IPS-20b (cell line): ENCODE data around the gene RAD51B.
"Not testable (repeated sequence)": the region's sequence is repeated elsewhere in the genome, so short reads cannot be mapped to it uniquely, and the experiment has no call there.

Experiments
- H3K27ac ChIP-seq: one replicate; pipeline ENCODE4 v1.5.1; 2013; ENCODE audit warnings: low read length
- H3K27me3 ChIP-seq: 2 replicates; pipeline ENCODE4 v1.6.1; 2013; ENCODE audit warnings: mild to moderate bottlenecking, low read length, inconsistent platforms; ENCODE audit not compliant: insufficient read depth
- H3K36me3 ChIP-seq: 2 replicates; pipeline ENCODE4 v1.6.1; 2013; ENCODE audit warnings: low read depth, mild to moderate bottlenecking, inconsistent platforms, low read length, moderate library complexity; ENCODE audit not compliant: insufficient read depth
- H3K4me1 ChIP-seq: 2 replicates; pipeline ENCODE4 v1.6.1; 2013; ENCODE audit warnings: mild to moderate bottlenecking, control low read depth, inconsistent platforms, low read length, moderate library complexity; ENCODE audit not compliant: insufficient read depth
- H3K4me3 ChIP-seq: 2 replicates; pipeline ENCODE4 v1.5.1; 2013; ENCODE audit warnings: mild to moderate bottlenecking, low read length, inconsistent platforms
- H3K9ac ChIP-seq: 2 replicates; pipeline ENCODE4 v1.6.1; 2013; ENCODE audit warnings: low read depth, mild to moderate bottlenecking, inconsistent platforms, low read length, moderate library complexity
- H3K9me3 ChIP-seq: 2 replicates; pipeline ENCODE4 v1.6.1; 2013; ENCODE audit warnings: mild to moderate bottlenecking, low read depth, low read length, inconsistent platforms; ENCODE audit not compliant: insufficient read depth

RAD51B gene

DNA sequence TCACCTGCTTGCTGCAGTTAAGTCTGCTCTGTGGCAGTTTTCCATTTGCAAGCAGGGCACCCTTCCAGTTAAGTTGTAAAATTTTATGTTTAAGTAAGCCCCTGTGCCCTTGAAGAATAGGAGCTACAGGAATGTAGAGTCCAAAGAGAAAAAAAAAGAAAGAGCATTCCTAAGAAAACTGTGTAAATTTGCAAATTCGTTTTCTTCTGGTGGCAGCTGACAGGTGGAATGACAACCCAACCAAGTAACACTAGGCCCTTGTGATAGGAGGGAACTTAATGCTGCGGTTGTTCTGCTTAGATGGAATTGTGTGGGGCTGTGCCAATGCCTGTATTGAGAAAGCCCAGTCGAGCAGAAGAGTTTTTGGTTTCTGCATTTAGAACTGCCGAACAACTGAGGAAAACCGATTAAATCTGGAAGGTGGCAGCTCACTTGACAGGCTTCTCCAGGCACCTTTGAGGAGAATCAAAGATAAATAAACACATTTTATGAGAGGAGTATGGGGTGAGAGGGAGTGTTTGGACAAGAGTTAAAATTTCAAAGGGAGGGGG, 280.0 kb downstream of the RAD51B start:
- Histone ChIP-seq H3K27me3 (no peaks in the 10 kb centered on the region), H3K4me1 (peaks cover 3% of the 10 kb centered on the region), H3K9me3 (peaks cover 35% of the 10 kb centered on the region), H3K9ac (no peak overlapping the region), H3K4me3 (no peak overlapping the region), H3K27ac (no peak overlapping the region), H3K36me3 (0 out of 2 replicates have a peak, but pooled peaks cover 5% of the 10 kb centered on the region)

DNA sequence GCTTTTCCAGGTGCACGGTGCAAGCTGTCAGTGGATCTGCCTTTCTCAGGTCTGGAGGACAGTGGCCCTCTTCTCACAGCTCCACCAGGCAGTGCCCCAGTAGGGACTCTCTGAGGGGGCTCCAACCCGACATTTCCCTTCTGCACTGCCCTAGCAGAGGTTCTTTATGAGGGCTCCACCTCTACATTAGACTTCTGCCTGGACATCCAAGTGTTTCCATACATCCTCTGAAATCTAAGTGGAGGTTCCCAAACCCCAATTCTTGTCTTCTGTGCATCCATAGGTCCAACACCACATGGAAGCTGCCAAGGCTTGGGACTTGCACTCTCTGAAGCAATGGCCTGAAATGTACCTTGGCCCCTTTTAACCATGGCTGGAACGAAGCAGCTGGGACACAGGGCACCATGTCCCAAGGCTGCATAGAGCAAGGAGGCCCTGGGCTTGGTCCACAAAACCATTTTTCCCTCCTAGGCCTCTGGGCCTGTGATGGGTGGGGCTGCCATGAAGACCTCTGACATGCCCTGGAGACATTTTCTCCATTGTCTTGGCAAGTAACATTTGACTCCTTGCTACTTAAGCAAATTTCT, 282.2 kb downstream of the RAD51B start:
- H3K9ac ChIP-seq, H3K36me3 ChIP-seq, H3K27me3 ChIP-seq, H3K4me3 ChIP-seq, H3K27ac ChIP-seq: not testable (repeated sequence)
- peaks cover 35% of the 10 kb centered on the region for H3K9me3 ChIP-seq
- peaks cover 12% of the 10 kb centered on the region for H3K4me1 ChIP-seq

- H3K4me3 ChIP-seq: no peak overlapping the region
Measured at GRCh38 chr14:68103853-68104252, 284.3 kb downstream of the RAD51B start.

GRCh38 chr14:68104518-68104917, 284.9 kb downstream of the RAD51B start:
- Histone ChIP-seq H3K27ac (no peak overlapping the region), H3K4me1 (peaks cover 12% of the 10 kb centered on the region), H3K36me3 (0 out of 2 replicates have a peak, but pooled peaks cover 5% of the 10 kb centered on the region)

More at GRCh38 chr14:68103853-68104252, 284.3 kb downstream of the RAD51B start:
- peaks cover 35% of the 10 kb centered on the region for H3K9me3 ChIP-seq
- H3K9ac ChIP-seq: no peak overlapping the region
- no peak overlapping the region for H3K27ac ChIP-seq
- H3K4me1 ChIP-seq: peaks cover 12% of the 10 kb centered on the region
- 0 out of 2 replicates have a peak, but pooled peaks cover 5% of the 10 kb centered on the region for H3K36me3 ChIP-seq
- H3K27me3 ChIP-seq: no peaks in the 10 kb centered on the region

DNA sequence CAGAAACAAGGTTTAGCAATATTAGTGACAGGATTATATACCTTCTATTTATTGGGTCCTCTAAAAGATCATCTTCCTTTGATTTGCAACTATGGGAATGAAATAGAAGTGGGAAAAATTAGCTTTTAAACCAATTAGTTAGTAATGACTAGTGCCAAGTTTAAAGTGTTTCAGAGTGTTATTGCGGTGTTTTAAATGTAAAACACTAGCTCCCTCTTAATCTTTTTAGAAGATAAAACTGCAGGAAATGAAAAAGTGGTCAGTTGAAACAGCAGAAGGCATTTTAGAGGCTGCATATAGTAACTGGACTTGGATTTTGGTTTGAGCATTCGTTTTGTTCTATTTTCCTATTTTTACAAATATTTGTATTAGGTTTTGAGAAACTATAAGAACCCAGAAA, 286.2 kb downstream of the RAD51B start:
- Histone ChIP-seq H3K36me3 (0 out of 2 replicates have a peak, but pooled peaks cover 5% of the 10 kb centered on the region), H3K4me3 (no peak overlapping the region), H3K27ac (no peak overlapping the region), H3K9ac (no peak overlapping the region), H3K4me1 (peaks cover 12% of the 10 kb centered on the region), H3K9me3 (peaks cover 22% of the 10 kb centered on the region), H3K27me3 (no peaks in the 10 kb centered on the region)

More at GRCh38 chr14:68104518-68104917, 284.9 kb downstream of the RAD51B start:
- H3K9ac ChIP-seq: no peak overlapping the region
- H3K27me3 ChIP-seq: no peaks in the 10 kb centered on the region
- peaks cover 34% of the 10 kb centered on the region for H3K9me3 ChIP-seq
- H3K4me3 ChIP-seq: no peak overlapping the region

DNA sequence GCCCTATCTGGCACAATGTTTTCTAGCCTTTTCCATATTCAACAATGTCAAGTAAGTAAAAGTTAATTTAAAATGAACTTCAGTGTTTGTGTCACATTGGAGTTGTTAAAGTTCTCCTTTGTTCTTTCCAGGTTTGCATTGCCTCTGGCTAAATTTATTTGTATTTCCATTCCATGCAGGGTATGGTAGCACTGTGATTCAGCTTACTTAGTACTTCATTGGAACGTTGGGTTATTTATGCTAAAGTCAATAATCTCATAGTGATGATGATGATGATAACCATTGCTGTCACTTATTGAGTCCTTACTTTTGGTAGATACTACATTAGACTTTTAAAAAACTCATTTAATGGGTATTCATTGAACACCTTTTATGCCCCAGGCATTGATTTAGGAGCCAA, 286.9 kb downstream of the RAD51B start:
- Histone ChIP-seq H3K4me1 (peaks cover 12% of the 10 kb centered on the region), H3K9ac (no peak overlapping the region), H3K9me3 (peaks cover 15% of the 10 kb centered on the region)

DNA sequence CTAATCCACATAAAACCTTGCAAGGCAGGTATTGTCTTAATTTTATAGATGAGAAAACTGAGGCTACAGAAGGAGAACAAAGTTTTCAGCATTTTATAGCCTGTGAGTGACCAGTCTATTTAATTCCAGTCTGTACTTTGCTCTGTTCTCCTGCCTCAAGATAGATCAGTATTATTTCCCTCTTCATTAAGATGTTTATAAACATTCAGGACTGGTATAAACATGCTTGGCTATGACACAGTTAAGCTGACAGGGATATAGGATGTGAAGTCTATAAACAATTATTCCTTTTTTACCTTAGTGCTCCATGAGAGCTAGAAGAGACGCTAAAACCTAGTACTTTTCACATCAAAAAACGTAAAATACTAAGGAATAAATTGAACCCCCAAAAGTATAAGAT, 287.3 kb downstream of the RAD51B start:
- Histone ChIP-seq H3K27me3 (no peaks in the 10 kb centered on the region), H3K27ac (no peak overlapping the region), H3K4me3 (no peak overlapping the region), H3K36me3 (no peaks in the 10 kb centered on the region), H3K9ac (no peak overlapping the region), H3K4me1 (peaks cover 12% of the 10 kb centered on the region), H3K9me3 (peaks cover 11% of the 10 kb centered on the region)

More for the DNA sequence above, 286.9 kb downstream of the RAD51B start:
- H3K27ac ChIP-seq: no peak overlapping the region
- no peak overlapping the region for H3K4me3 ChIP-seq
- no peaks in the 10 kb centered on the region for H3K36me3 ChIP-seq
- no peaks in the 10 kb centered on the region for H3K27me3 ChIP-seq

DNA sequence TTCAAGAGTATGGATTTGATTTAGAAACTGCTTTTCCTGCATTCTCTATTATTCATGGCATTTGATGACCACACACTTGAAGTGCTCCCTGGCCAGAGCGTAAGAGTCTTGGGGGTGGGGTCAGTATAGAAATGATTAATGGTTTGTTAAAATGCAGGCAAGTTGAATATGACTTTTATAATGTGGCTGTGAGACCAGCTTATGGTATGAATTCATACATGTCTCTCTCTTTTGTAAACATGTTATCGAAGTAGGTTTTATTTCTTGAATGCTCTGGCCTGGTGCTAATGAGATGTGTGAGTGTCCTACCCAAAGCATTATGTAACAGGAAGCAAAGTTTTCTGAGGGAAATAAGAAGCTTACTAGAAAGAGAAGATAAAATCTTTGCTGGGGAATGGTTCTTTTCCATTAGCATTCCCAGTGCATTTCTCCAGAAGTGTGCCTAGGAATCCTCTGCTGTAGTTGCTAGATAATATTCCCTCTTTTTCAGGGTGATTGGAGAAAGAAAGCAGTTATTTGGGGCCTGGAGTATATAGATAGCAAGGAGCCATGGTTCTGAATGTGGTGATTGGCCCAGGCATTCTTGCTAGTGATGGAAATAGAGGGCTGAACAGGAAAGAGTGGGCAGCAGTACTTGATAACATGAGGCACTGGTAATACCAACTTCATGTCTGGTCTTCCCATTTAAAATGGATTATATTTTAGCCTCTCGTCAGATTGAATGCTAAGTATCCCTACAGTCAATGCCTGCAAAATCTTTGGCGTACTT, 289.7 kb downstream of the RAD51B start:
- no peak overlapping the region for H3K27ac ChIP-seq
- H3K9me3 ChIP-seq: no peaks in the 10 kb centered on the region
- H3K36me3 ChIP-seq: no peaks in the 10 kb centered on the region
- H3K4me3 ChIP-seq: no peak overlapping the region
- no peaks in the 10 kb centered on the region for H3K27me3 ChIP-seq
- H3K9ac ChIP-seq: no peak overlapping the region
- H3K4me1 ChIP-seq: peaks cover 11% of the 10 kb centered on the region

DNA sequence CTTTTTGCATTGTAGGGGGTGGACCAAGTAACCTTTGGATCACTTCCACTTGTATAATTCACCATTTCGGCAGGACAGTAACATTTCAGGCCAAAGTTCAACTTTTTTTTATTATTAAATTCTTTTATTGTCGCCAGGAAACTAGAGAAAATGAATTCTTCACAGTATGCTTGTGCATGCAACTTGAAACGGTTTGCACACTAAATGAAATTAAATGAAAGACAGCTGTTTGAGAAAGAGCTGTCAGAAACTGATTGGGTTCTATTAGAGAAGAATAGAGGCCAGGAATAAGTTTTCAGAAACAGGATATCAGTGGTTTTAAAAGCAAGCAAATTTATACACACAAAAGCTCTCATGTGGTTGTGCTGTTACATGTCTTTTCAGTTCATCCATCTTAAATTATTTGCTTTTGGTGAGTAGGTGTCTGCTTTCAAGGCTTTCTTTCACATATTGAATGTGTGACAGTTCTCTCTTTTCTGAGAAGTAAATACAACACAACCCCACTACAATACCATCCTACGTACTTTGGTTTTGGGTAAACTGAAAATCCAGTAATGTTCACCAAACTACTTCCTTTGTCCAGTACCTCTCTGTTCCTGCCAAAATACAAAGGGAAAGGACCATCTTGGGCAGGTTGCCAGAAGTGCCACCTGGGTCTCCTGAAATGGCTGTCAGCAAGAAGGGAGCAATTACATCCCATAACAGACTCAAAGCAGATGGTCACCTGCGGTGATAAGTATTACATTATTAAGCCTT, 291.7 kb downstream of the RAD51B start:
- Histone ChIP-seq H3K9ac (no peak overlapping the region), H3K36me3 (no peaks in the 10 kb centered on the region), H3K4me1 (0 out of 2 replicates have a peak, but pooled peaks cover 4% of the 10 kb centered on the region), H3K27ac (no peak overlapping the region), H3K9me3 (no peaks in the 10 kb centered on the region), H3K4me3 (no peak overlapping the region), H3K27me3 (no peaks in the 10 kb centered on the region)

DNA sequence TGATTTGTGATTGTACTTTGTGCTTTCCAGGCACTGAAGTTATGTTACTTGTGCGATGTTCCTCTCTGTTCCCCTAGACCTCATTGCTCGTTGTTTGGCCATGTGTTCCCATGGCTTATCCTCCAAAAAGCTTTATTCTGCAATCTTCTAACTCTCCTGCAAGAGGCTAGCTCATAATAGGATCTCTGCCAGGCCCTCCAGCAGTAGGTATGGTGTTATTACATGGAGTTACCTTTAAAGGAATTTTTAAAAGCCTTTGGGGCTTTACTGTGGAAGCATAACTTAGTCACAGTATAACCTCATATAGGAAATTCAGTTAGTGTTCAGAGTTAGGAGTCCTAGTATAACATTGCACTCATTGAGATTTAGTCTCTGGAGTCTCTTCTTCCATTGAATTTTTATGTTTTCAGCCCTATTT, 292.3 kb downstream of the RAD51B start:
- no peaks in the 10 kb centered on the region for H3K9me3 ChIP-seq
- no peak overlapping the region for H3K27ac ChIP-seq
- no peak overlapping the region for H3K4me3 ChIP-seq
- H3K27me3 ChIP-seq: no peaks in the 10 kb centered on the region
- no peaks in the 10 kb centered on the region for H3K36me3 ChIP-seq
- H3K9ac ChIP-seq: no peak overlapping the region
- H3K4me1 ChIP-seq: no peaks in the 10 kb centered on the region

DNA sequence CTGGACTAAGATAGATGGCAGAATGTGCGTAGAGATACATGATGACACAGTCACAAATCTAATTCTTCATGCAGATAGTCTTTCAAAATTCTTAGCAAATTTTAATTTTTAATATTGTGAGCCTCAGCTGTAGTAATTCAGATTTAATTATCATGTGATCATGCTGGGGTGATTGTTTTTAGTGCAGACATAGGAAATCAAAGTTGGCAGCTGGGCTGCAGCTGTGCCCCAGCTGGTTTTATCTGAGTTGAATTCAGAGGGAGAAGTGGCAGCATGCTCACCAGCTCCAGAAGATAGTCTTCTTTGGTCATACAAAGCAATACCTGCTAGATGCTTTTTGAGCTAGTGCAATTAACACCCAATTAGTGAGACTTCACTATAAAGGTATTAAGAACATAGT, 292.9 kb downstream of the RAD51B start:
- Histone ChIP-seq H3K4me3 (no peak overlapping the region), H3K9me3 (no peaks in the 10 kb centered on the region), H3K27ac (no peak overlapping the region), H3K27me3 (no peaks in the 10 kb centered on the region), H3K9ac (no peak overlapping the region), H3K36me3 (no peaks in the 10 kb centered on the region), H3K4me1 (no peaks in the 10 kb centered on the region)
